Measurements from ENCODE around the gene IMMP2L.

GRCh38 chr7:111174510-111174909 is 387.8 kb downstream of the IMMP2L start:
- TF ChIP-seq CTCF (IDR thresholded peaks at IDR 0.05 in 4 of 5, conservative IDR thresholded peaks at IDR 0.05 in 1 of 5), result no peak
- no peak for TF ChIP-seq POLR2A (IDR thresholded peaks at IDR 0.05)

Data from gastrocnemius medialis (tissue), 4 donors.